ENCODE measurements around the gene MSI2.

- no peak for TF ChIP-seq EZH2phosphoT487 (IDR thresholded peaks at IDR 0.05; ENCODE audit: borderline replicate concordance, low read depth, low read length)
- TF ChIP-seq CTCF (conservative IDR thresholded peaks at IDR 0.05; ENCODE audit: low read length), result no peak
These were observed 10.5 kb upstream of the MSI2 start for GRCh38 chr17:57245786-57246185.
